ENCODE results near the gene HELT.
"Not testable (repeated sequence)": the region's sequence is repeated elsewhere in the genome, so short reads cannot be mapped to it uniquely, and the experiment has no call there.

Gene HELT

GRCh38 chr4:185036019-185036418 is 17.7 kb downstream of the HELT start:
- no peak for DNase-seq (ENCODE audit: low read depth in 2 of 2)

GRCh38 chr4:185036842-185037241 is 18.6 kb downstream of the HELT start:
- DNase-seq (ENCODE audit: low read depth in 2 of 2): no peak

GRCh38 chr4:185039508-185040273 is 21.4 kb downstream of the HELT start:
- peak in 1 of 2 donors; percentile 10 for DNase-seq (ENCODE audit: low read depth in 2 of 2)

DNA sequence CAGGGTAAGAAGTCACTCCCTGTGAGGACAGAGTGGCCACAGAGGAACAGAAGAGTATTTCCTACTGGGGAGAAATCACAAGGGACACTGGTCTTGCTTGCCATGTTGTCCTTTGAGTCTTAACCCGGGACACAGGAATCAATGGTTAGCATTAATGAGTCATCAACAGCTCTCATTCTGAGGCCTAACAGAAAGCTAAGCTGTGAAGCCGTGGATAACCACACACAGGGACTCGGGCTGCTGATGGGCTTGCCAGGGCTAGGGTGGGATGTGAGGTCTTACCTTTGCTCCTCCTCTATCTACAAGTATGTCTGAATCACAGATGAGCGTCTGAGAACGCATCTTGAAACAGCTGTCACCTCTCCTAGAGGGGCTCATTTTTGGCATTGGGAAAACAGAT is 22.2 kb downstream of the HELT start:
- no peak for DNase-seq (ENCODE audit: low read depth in 2 of 2)

DNA sequence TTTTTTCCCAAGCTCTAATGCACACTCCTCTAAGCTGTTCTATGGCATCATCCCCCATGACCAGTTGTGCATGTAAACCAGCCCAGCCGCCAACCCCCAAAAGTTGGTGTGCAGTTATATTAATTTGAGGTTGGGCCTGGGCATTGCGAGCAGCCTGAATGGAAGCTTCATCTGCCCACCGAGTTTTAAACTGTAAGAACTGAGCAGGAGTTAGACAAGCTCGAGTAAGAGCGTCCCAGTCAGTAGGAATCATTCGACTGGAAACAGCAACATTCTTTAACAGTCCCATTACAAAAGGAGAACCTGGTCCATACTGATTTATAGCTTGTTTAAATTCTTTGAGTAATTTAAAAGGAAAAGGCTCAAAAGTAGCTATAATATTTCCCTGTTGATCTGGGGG is 32.0 kb downstream of the HELT start:
- DNase-seq (ENCODE audit: low read depth in 2 of 2): not testable (repeated sequence)

GRCh38 chr4:185051283-185051682 is 33.0 kb downstream of the HELT start:
- not testable (repeated sequence) for DNase-seq (ENCODE audit: low read depth in 2 of 2)

DNA sequence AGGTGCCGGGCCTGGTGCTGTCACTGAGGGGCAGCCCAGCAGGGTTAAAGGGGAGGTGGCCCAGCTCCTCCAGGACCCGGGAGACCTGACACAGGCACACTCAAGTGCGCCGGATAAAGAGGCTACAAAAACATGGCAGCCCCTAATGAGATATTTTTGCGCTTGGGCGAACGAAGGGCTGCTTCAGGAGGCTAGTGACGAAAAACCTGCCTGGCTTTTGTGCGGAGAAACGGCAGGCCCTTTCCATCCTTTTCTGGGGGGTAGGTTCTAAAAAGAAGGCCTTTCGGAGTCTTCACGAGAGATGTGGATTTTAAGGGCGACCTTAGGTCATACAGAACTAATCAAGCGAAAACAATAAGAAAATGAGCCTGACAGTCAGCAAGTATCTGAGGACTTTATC is 35.5 kb downstream of the HELT start:
- DNase-seq (ENCODE audit: low read depth in 2 of 2): no peak

DNA sequence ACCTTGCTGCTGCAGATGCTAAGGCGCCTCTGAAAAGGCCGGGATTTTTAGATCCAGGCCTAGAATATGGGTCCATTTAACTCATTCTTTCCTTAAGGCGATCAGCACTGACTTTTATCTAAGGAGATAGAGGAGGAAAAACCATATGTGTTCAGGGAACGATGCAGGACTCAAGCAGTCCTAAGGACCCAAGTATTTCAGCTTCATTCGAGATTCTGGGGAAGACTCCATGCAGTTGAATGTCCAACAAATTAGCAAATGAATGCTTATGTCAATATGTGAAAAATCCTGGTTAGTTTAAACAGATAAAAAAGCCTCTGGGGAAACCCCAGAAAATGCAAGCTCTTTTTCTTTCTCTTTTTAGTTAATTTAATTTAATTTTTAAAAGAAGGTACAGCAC is 36.0 kb downstream of the HELT start:
- no peak for DNase-seq (ENCODE audit: low read depth in 2 of 2)

GRCh38 chr4:185054886-185055285 is 36.6 kb downstream of the HELT start:
- no peak for DNase-seq (ENCODE audit: low read depth in 2 of 2)

DNA sequence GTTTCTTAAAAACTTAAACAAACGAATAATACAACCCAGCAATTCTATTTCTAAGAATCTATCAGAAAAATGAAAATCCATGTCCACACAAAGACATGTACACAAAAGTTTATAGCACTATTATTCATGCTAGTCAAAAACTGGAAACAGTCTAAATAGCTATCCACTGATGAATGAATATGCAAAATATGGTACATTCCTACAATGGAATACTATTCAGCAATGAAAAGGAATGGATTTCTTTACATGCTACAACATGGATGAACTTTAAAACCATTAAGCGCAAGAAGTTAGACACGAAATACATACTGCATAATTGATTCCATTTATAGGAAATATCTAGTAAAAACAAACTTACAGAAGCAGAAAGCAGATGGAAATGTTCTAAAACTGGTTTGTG is 43.3 kb downstream of the HELT start:
- DNase-seq (ENCODE audit: low read depth in 2 of 2): no peak

- DNase-seq (ENCODE audit: low read depth in 2 of 2): no peak
These were observed 44.3 kb downstream of the HELT start for GRCh38 chr4:185062606-185063005.

GRCh38 chr4:185066179-185066578 is 47.9 kb downstream of the HELT start:
- no peak for DNase-seq (ENCODE audit: low read depth in 2 of 2)

DNA sequence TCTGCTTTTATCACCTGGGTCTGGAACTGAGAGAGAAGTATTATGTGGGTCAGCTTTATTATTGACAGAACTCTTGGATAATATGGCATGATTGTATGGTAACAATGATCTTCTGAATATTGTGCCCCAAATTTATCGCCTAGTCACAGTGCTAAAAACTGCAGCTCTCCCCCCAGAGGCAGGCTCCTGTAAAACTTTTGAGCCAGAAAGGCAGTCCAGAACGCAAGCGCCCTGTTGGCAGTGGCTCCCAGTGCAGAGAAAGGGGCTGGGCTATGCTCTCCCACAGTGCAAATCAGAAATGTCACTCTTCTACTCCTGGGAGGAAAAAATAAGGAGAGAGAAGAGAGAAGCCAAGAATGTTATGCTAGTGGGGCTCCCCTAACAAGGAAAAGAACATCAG is 50.5 kb downstream of the HELT start:
- DNase-seq (ENCODE audit: low read depth in 2 of 2): no peak
